CD4-positive, alpha-beta T cell (primary cell): ENCODE data around the gene HMGN1. TPM values are rescaled to one million over a fixed set of nuclear protein-coding genes. Genes with fewer than 3 reads are reported as not detected.

Experiments
- ATAC-seq: fragments of 200-7000 bp; cut with Tn5 transposase; one replicate; pipeline ENCODE4 v1.10.0; 2022; ENCODE audit warnings: mild to moderate bottlenecking; ENCODE audit not compliant: poor library complexity
- CTCF ChIA-PET: fragments of 350-600 bp; sonication (Branson Sonifier 250); formaldehyde crosslinking; loops from one replicate; lab custom pipeline; 2021; ENCODE audit warnings: antibody characterized with exemption, inconsistent platforms; lab: Charles Lee
- POLR2A ChIA-PET: fragments of 350-600 bp; sonication (Branson Sonifier 250); formaldehyde crosslinking; loops from one replicate; lab custom pipeline; 2021; ENCODE audit warnings: antibody characterized with exemption, inconsistent platforms; lab: Charles Lee
- DNase-seq, 14 experiments: peaks; one replicate each; pipeline ENCODE4 v3.0.0-alpha.2; 2013 to 2020; ENCODE audit warnings: mixed read lengths in 2 of 14
- H3K27ac ChIP-seq, 2 donors: one replicate each; pipeline versions ENCODE4 v1.5.1 to v1.7.0; 2013; ENCODE audit warnings: low read length in 2 of 2, low read depth in 1 of 2, mild to moderate bottlenecking in 1 of 2
- H3K27me3 ChIP-seq, 2 experiments: 1 replicate in 1 of 2; 2 replicates in 1 of 2; pipeline versions ENCODE4 v1.6.1 to v1.7.0; 2013; ENCODE audit warnings: low read length in 2 of 2, control low read depth in 1 of 2, mild to moderate bottlenecking in 1 of 2, moderate library complexity in 1 of 2; ENCODE audit not compliant: insufficient read depth in 2 of 2, control insufficient read depth in 1 of 2
- H3K36me3 ChIP-seq: one replicate; pipeline ENCODE4 v1.6.1; 2013; ENCODE audit warnings: low read length, control low read depth; ENCODE audit not compliant: insufficient read depth
- H3K4me1 ChIP-seq: one replicate; pipeline ENCODE4 v1.6.1; 2013; ENCODE audit warnings: low read length, control low read depth; ENCODE audit not compliant: insufficient read depth
- H3K4me3 ChIP-seq: one replicate; pipeline ENCODE4 v1.5.1; 2013; ENCODE audit warnings: mild to moderate bottlenecking, low read length, moderate library complexity
- H3K9me3 ChIP-seq, 2 experiments: 1 replicate in 1 of 2; 2 replicates in 1 of 2; pipeline versions ENCODE4 v1.6.1 to v1.7.0; 2013; ENCODE audit warnings: low read length in 2 of 2, mild to moderate bottlenecking in 2 of 2, control low read depth in 1 of 2, moderate library complexity in 1 of 2; ENCODE audit not compliant: control insufficient read depth in 1 of 2, insufficient read depth in 1 of 2
- H3K27ac Mint-ChIP-seq: one replicate; pipeline ENCODE4 v1.8.0; 2020; ENCODE audit warnings: mixed read lengths
- H3K27me3 Mint-ChIP-seq: one replicate; pipeline ENCODE4 v1.8.0; 2021; ENCODE audit warnings: mixed read lengths
- H3K36me3 Mint-ChIP-seq: one replicate; pipeline ENCODE4 v1.8.0; 2021; ENCODE audit warnings: low read depth, mixed read lengths
- H3K4me1 Mint-ChIP-seq: one replicate; pipeline ENCODE4 v1.8.0; 2021; ENCODE audit warnings: low read depth, mixed read lengths
- H3K4me3 Mint-ChIP-seq: one replicate; pipeline ENCODE4 v1.8.0; 2020; ENCODE audit warnings: mild to moderate bottlenecking, mixed read lengths
- H3K9me3 Mint-ChIP-seq: one replicate; pipeline ENCODE4 v1.8.0; 2020; ENCODE audit warnings: mixed read lengths
- CTCF ChIP-seq: fragments of 200-600 bp; IDR thresholded peaks from one replicate; pipeline ENCODE4 v1.8.0; 2022; ENCODE audit warnings: antibody characterized with exemption, mild to moderate bottlenecking
- intact Hi-C, 2 experiments: fragments of 100-400 bp; cut with DNase I in 1 of 2; cut with micrococcal nuclease in 1 of 2; formaldehyde crosslinking; loops; one replicate each; pipeline versions ENCODE4 v1.15.1 to v1.9.0; 2023 to 2025; cut with DNase I, micrococcal nuclease
- polyA plus RNA-seq, 2 donors: library from polyadenylated mRNA; unstranded; fragments of 120-200 nt; gene quantifications; one replicate each; pipeline ENCODE4 v1.2.1, GENCODE V29; 2013
- total RNA-seq, 174 experiments: library from RNA in 2 of 174; stranded (reverse) in 2 of 174; gene quantifications; one replicate each; pipeline ENCODE4 v1.2.3 and lab custom pipeline; 2021 to 2026

The HMGN1 gene
- 100 to 1,000 TPM; 256 to 262 TPM for total RNA-seq
- 273 TPM for polyA plus RNA-seq (2013, experiment 1 of 2)
- polyA plus RNA-seq (2013, experiment 2 of 2) = 277 TPM
- 94.3 to 396 (median 230) reads per million in 172 experiments for total RNA-seq (lab: John Stamatoyannopoulos, UW)

GRCh38 chr21:39348355-39349210 lies at the start of gene HMGN1:
Gene HMGN1 (minus strand): TSS chr21:39349088. CDS start chr21:39348917, 171 bp downstream.
- H3K9me3 Mint-ChIP-seq = no peaks in the 10 kb centered on the region
- ATAC-seq = peak; percentile 3
- POLR2A ChIA-PET = interaction anchor here (0.6 to 7.2 kb wide), 16 partner anchors 10 to 516 kb away, joined by 3 to 201 read pairs (median 4); partner anchors contain the start of genes BRWD1, LCA5L and PSMG1
- peak within 1 kb of the TSS; percentile 93 for H3K4me3 ChIP-seq
- H3K4me1 Mint-ChIP-seq = peaks cover 43% of the 10 kb centered on the region
- peak within 1 kb of the TSS; percentile 99 for H3K27ac Mint-ChIP-seq
- no peaks in the 10 kb centered on the region for H3K9me3 ChIP-seq
- intact Hi-C loops = loop anchor here (1.0 to 2.0 kb wide), 5 partner anchors 32 to 166 kb away; partner anchors contain the start of genes BRWD1 (in 1 of the 2) and PSMG1 (in 1 of the 2)
- peak; percentile 70 to 95 (median 84) for DNase-seq
- peaks cover 25% of the 10 kb centered on the region for H3K4me1 ChIP-seq
- H3K36me3 ChIP-seq = peaks cover 29% of the 10 kb centered on the region
- peaks cover 51% of the 10 kb centered on the region for H3K36me3 Mint-ChIP-seq
- H3K27me3 ChIP-seq = no peaks in the 10 kb centered on the region
- peak within 1 kb of the TSS; percentile 90 for H3K27ac ChIP-seq
- CTCF ChIA-PET = interaction anchor here (1.8 to 2.0 kb wide), 2 partner anchors 32 to 65 kb away, joined by 4 to 5 read pairs; a partner anchor contains a TSS
- H3K4me3 Mint-ChIP-seq = peak within 1 kb of the TSS; percentile 96
- no peak for TF ChIP-seq CTCF
- H3K27me3 Mint-ChIP-seq = no peaks in the 10 kb centered on the region

- H3K4me3 ChIP-seq = no peak overlapping the region
- ChIA-PET POLR2A (no interaction called here), CTCF (no interaction called here)
- ATAC-seq = no peak
- intact Hi-C loops = no loop called here
- no peaks in the 10 kb centered on the region for H3K4me1 ChIP-seq
- Mint-ChIP-seq H3K27ac (no peak overlapping the region), H3K4me1 (no peaks in the 10 kb centered on the region), H3K4me3 (no peak overlapping the region), H3K27me3 (no peaks in the 10 kb centered on the region), H3K36me3 (peaks cover 53% of the 10 kb centered on the region), H3K9me3 (no peaks in the 10 kb centered on the region)
- TF ChIP-seq CTCF = no peak
- H3K9me3 ChIP-seq = no peaks in the 10 kb centered on the region
- H3K27ac ChIP-seq = no peak overlapping the region
- no peak for DNase-seq
- H3K27me3 ChIP-seq = no peaks in the 10 kb centered on the region
- H3K36me3 ChIP-seq = peaks cover 31% of the 10 kb centered on the region
Measured at GRCh38 chr21:39397646-39398385, 48.9 kb upstream of the HMGN1 start.

GRCh38 chr21:39392981-39393380 lies 44.1 kb upstream of the HMGN1 start:
- H3K27ac ChIP-seq = no peak overlapping the region
- TF ChIP-seq CTCF = no peak
- Mint-ChIP-seq H3K9me3 (no peaks in the 10 kb centered on the region), H3K36me3 (peaks cover 77% of the 10 kb centered on the region), H3K4me3 (no peak overlapping the region), H3K27me3 (no peaks in the 10 kb centered on the region), H3K27ac (no peak overlapping the region), H3K4me1 (peaks cover 17% of the 10 kb centered on the region)
- H3K27me3 ChIP-seq = no peaks in the 10 kb centered on the region
- no peak overlapping the region for H3K4me3 ChIP-seq
- no peaks in the 10 kb centered on the region for H3K9me3 ChIP-seq
- peaks cover 10% of the 10 kb centered on the region for H3K4me1 ChIP-seq
- H3K36me3 ChIP-seq = peaks cover 43% of the 10 kb centered on the region
- CTCF ChIA-PET = no interaction called here
- DNase-seq (no peak), ATAC-seq (no peak)
- intact Hi-C loops = no loop called here
- POLR2A ChIA-PET = no interaction called here
